ENCODE measurements around the gene ZBTB20. TPM values are rescaled to one million over a fixed set of nuclear protein-coding genes. Genes with fewer than 3 reads are reported as not detected.

The ZBTB20 gene
- total RNA-seq, 1 experiment from 2014 or later, result 0.62 TPM

DNA sequence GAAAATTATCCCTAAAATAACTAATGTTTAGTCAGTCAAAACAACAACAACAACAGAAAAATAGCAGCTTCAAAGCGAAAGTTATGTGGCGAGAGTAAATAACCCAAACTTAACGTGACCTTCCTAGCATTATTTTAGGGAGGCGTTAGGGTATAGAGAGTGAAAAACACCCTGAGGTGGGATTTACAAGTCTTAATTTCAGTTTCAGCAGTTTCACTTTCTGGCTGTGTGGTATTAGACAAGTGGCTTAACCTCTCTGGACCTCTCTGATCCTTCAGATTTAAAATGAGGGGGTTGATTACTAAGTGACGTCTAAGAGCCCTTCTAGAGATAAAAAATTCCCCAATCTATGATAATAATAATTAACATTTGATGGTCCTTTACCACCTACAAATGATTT lies 291.2 kb downstream of the ZBTB20 start:
- no peaks in the 10 kb centered on the region for H3K36me3 ChIP-seq (replicated peaks; ENCODE audit: control insufficient read depth, insufficient read depth, low read length)
- no peaks in the 10 kb centered on the region for H3K27me3 ChIP-seq (ENCODE audit: control insufficient read depth, insufficient read depth, low read length)
- no peak for DNase-seq
- H3K4me3 ChIP-seq (ENCODE audit: insufficient read depth, low read depth, low read length), result no peak overlapping the region

- H3K4me3 ChIP-seq (ENCODE audit: insufficient read depth, low read depth, low read length), result no peak overlapping the region
These were observed 294.1 kb downstream of the ZBTB20 start for GRCh38 chr3:114852966-114853365.

GRCh38 chr3:114850898-114851297 lies 296.2 kb downstream of the ZBTB20 start:
- Histone ChIP-seq H3K36me3 (replicated peaks; ENCODE audit: control insufficient read depth, insufficient read depth, low read length) (no peaks in the 10 kb centered on the region), H3K4me3 (ENCODE audit: insufficient read depth, low read depth, low read length) (no peak overlapping the region), H3K27me3 (ENCODE audit: control insufficient read depth, insufficient read depth, low read length) (no peaks in the 10 kb centered on the region)
- no peak for DNase-seq

More at GRCh38 chr3:114852966-114853365, 294.1 kb downstream of the ZBTB20 start:
- DNase-seq, result no peak
- no peaks in the 10 kb centered on the region for H3K27me3 ChIP-seq (ENCODE audit: control insufficient read depth, insufficient read depth, low read length)
- H3K36me3 ChIP-seq (replicated peaks; ENCODE audit: control insufficient read depth, insufficient read depth, low read length), result no peaks in the 10 kb centered on the region

DNA sequence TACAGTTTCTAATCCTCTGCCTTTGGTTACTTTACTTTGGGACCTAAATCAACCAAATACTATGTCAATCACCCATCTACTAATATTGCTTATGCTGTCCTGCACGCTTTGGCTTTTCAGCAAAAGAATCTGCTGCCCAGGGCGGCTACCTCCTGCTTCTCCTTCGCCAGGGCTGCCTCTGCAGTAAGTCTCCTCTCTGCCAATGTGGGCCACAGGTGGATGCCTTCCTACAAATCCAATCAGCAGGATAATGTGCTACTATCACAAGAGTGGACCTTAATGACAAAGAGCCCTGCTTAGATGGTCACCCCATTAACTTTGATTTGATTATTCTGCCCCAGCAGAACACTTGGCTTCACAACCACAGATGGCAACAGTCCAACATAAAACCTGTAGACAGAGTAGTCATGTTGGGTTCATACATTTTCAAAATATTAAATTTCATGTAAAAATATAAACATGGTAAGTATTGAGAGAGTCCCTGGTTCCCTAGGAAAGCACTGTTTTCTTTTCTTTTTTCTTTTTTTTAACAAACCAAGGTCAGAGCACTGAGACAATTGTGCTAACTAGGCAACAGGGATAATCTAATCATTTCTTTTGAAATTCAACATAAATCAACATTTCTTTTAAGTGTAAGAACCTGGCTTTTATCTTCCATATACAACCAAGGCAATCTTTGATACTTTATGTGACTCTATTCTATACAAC lies 298.3 kb downstream of the ZBTB20 start:
- no peak overlapping the region for H3K4me3 ChIP-seq (ENCODE audit: insufficient read depth, low read depth, low read length)
- H3K27me3 ChIP-seq (ENCODE audit: control insufficient read depth, insufficient read depth, low read length), result no peaks in the 10 kb centered on the region
- no peak for DNase-seq
- no peaks in the 10 kb centered on the region for H3K36me3 ChIP-seq (replicated peaks; ENCODE audit: control insufficient read depth, insufficient read depth, low read length)

- Histone ChIP-seq H3K4me3 (ENCODE audit: insufficient read depth, low read depth, low read length) (no peak overlapping the region), H3K27me3 (ENCODE audit: control insufficient read depth, insufficient read depth, low read length) (no peaks in the 10 kb centered on the region), H3K36me3 (replicated peaks; ENCODE audit: control insufficient read depth, insufficient read depth, low read length) (no peaks in the 10 kb centered on the region)
- no peak for DNase-seq
These were observed 299.0 kb downstream of the ZBTB20 start for GRCh38 chr3:114848082-114848481.

DNA sequence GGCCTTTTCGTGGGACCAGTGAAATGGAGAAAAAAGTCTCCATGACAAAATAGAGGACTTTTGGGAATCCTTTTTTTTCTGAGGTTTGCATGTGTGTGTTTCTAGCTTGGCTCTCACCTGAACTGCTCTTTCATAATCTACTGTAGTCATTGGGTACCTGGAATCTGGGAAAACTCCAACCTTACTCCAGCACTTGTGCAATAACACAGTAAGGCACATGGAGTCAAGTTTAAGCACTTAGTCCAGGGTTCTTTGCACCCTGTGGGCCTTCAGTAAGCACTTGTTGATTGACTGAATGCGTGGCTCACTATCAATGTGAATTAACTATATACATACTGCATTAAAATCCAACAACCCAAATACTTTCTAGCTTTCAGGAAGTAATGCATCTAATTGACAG lies 299.5 kb downstream of the ZBTB20 start:
- no peaks in the 10 kb centered on the region for H3K36me3 ChIP-seq (replicated peaks; ENCODE audit: control insufficient read depth, insufficient read depth, low read length)
- DNase-seq, result no peak
- no peak overlapping the region for H3K4me3 ChIP-seq (ENCODE audit: insufficient read depth, low read depth, low read length)
- H3K27me3 ChIP-seq (ENCODE audit: control insufficient read depth, insufficient read depth, low read length), result no peaks in the 10 kb centered on the region

DNA sequence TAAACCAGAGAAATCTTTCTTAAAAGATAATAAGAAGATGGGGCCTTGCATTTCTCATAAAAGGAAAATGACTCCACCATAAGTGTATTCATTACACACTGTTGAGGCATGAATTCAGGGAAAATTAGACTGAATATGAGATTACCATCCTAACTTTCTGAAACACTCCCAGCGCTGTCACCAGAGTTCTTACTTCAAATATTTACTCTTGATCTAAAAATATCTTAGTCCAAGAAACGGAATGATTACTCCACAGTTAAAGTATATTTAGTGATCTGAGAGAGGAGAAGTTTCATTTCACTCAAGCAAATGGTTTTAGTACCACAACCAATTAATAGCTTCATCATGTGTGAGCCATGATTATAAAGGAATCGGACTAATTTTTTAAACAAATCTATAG lies 300.3 kb downstream of the ZBTB20 start:
- Histone ChIP-seq H3K36me3 (replicated peaks; ENCODE audit: control insufficient read depth, insufficient read depth, low read length) (no peaks in the 10 kb centered on the region), H3K4me3 (ENCODE audit: insufficient read depth, low read depth, low read length) (no peak overlapping the region), H3K27me3 (ENCODE audit: control insufficient read depth, insufficient read depth, low read length) (no peaks in the 10 kb centered on the region)
- no peak for DNase-seq

DNA sequence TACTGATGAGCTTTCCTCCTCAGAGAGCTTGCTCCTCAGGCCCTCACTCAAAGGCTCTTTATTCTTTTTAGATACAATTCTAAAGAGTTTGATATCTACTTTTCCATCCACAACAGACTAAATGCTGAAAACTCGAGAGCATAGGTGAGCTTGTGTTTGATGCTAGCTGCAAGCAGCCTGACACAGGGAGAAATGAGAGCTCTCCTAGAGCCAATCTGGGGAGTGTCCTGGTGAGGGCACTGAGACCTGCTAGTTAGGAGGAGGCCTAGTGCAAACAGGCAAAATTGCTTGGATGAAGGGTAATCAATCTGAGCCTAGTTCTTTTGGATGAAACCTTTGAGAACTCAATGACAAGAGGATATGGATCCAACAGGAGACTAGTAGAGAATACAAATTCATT lies 300.8 kb downstream of the ZBTB20 start:
- Histone ChIP-seq H3K36me3 (replicated peaks; ENCODE audit: control insufficient read depth, insufficient read depth, low read length) (no peaks in the 10 kb centered on the region), H3K4me3 (ENCODE audit: insufficient read depth, low read depth, low read length) (no peak overlapping the region), H3K27me3 (ENCODE audit: control insufficient read depth, insufficient read depth, low read length) (no peaks in the 10 kb centered on the region)
- no peak for DNase-seq

DNA sequence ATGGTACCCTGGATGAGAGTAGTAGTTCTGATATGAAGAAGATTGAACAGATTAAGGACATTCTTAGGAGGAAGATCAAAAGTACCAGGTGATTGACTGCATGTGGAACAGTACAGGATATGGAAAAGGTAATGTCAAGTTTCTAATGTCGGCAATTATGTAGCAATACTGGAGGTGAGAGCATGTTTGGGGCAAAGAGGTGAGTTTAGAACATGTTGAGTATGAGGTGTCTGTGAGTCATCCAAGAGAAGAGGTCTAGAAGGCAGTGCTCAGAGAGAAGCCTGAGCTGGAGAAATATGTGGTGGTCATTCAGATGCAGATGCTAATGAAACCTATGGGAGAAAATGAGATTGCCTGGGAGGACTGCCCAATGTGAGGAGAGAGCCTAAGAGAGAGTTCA lies 305.6 kb downstream of the ZBTB20 start:
- Histone ChIP-seq H3K4me3 (ENCODE audit: insufficient read depth, low read depth, low read length) (no peak overlapping the region), H3K36me3 (replicated peaks; ENCODE audit: control insufficient read depth, insufficient read depth, low read length) (no peaks in the 10 kb centered on the region), H3K27me3 (ENCODE audit: control insufficient read depth, insufficient read depth, low read length) (no peaks in the 10 kb centered on the region)
- DNase-seq, result no peak

DNA sequence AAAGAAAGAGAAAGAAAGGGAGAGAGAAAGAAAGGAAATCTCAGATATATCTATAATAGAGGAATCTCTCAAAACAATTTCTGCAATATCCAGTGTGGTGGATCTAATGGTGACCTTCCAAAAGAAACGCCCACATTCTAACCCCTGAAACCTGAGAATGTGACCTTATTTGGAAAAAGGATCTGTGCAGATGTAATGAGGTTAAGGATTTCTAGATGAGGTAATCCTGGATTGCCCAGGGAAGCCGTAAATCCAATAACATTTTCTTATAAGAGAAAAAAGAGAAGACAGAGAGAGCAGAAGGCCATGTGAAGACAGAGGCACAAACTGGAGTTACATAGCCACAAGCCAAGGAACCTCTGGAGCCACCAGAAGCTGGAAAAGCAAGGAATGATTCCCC lies 307.6 kb downstream of the ZBTB20 start:
- no peaks in the 10 kb centered on the region for H3K27me3 ChIP-seq (ENCODE audit: control insufficient read depth, insufficient read depth, low read length)
- H3K36me3 ChIP-seq (replicated peaks; ENCODE audit: control insufficient read depth, insufficient read depth, low read length), result no peaks in the 10 kb centered on the region
- H3K4me3 ChIP-seq (ENCODE audit: insufficient read depth, low read depth, low read length), result no peak overlapping the region
- DNase-seq, result no peak

GRCh38 chr3:114838025-114838424 lies 309.1 kb downstream of the ZBTB20 start:
- no peaks in the 10 kb centered on the region for H3K27me3 ChIP-seq (ENCODE audit: control insufficient read depth, insufficient read depth, low read length)
- H3K4me3 ChIP-seq (ENCODE audit: insufficient read depth, low read depth, low read length), result no peak overlapping the region
- DNase-seq, result no peak
- no peaks in the 10 kb centered on the region for H3K36me3 ChIP-seq (replicated peaks; ENCODE audit: control insufficient read depth, insufficient read depth, low read length)

GRCh38 chr3:114834175-114834940 lies 312.7 kb downstream of the ZBTB20 start:
- Histone ChIP-seq H3K27me3 (ENCODE audit: control insufficient read depth, insufficient read depth, low read length) (no peaks in the 10 kb centered on the region), H3K36me3 (replicated peaks; ENCODE audit: control insufficient read depth, insufficient read depth, low read length) (no peaks in the 10 kb centered on the region), H3K4me3 (ENCODE audit: insufficient read depth, low read depth, low read length) (no peak overlapping the region)
- no peak for DNase-seq

GRCh38 chr3:114831861-114832260 lies 315.2 kb downstream of the ZBTB20 start:
- DNase-seq, result no peak
- H3K4me3 ChIP-seq (ENCODE audit: insufficient read depth, low read depth, low read length), result no peak overlapping the region
- no peaks in the 10 kb centered on the region for H3K27me3 ChIP-seq (ENCODE audit: control insufficient read depth, insufficient read depth, low read length)
- no peaks in the 10 kb centered on the region for H3K36me3 ChIP-seq (replicated peaks; ENCODE audit: control insufficient read depth, insufficient read depth, low read length)

- Histone ChIP-seq H3K4me3 (ENCODE audit: insufficient read depth, low read depth, low read length) (no peak overlapping the region), H3K27me3 (ENCODE audit: control insufficient read depth, insufficient read depth, low read length) (no peaks in the 10 kb centered on the region), H3K36me3 (replicated peaks; ENCODE audit: control insufficient read depth, insufficient read depth, low read length) (no peaks in the 10 kb centered on the region)
- no peak for DNase-seq
These were observed 316.4 kb downstream of the ZBTB20 start for GRCh38 chr3:114830652-114831051.

DNA sequence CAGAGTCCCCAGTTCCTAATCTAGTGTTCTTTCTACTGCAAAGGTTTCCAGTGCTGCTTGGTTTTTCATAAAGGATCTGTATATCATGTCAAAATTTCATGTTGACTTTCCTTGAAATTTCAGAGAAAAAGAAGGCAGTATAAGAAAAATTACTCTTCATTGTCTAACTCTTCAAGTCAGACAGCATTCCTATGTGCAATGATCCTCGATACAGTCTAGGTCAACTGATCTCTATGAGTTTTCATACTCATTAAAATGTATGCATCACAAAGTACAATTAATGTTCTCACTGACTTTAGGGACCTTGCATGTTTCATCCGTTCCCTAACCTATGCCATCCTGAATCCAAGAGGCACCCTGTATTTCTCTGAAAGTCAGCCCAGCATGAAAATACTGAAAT lies 317.3 kb downstream of the ZBTB20 start:
- H3K27me3 ChIP-seq (ENCODE audit: control insufficient read depth, insufficient read depth, low read length), result no peaks in the 10 kb centered on the region
- H3K4me3 ChIP-seq (ENCODE audit: insufficient read depth, low read depth, low read length), result no peak overlapping the region
- no peak for DNase-seq
- no peaks in the 10 kb centered on the region for H3K36me3 ChIP-seq (replicated peaks; ENCODE audit: control insufficient read depth, insufficient read depth, low read length)
